Measurements from ENCODE around the gene HOXD10. TPM values are rescaled to one million over a fixed set of nuclear protein-coding genes. Genes with fewer than 3 reads are reported as not detected.

HOXD10 gene
- total and polyA plus RNA-seq, 2 experiments from 2014 or later, result 16.0 to 17.2 TPM

DNA sequence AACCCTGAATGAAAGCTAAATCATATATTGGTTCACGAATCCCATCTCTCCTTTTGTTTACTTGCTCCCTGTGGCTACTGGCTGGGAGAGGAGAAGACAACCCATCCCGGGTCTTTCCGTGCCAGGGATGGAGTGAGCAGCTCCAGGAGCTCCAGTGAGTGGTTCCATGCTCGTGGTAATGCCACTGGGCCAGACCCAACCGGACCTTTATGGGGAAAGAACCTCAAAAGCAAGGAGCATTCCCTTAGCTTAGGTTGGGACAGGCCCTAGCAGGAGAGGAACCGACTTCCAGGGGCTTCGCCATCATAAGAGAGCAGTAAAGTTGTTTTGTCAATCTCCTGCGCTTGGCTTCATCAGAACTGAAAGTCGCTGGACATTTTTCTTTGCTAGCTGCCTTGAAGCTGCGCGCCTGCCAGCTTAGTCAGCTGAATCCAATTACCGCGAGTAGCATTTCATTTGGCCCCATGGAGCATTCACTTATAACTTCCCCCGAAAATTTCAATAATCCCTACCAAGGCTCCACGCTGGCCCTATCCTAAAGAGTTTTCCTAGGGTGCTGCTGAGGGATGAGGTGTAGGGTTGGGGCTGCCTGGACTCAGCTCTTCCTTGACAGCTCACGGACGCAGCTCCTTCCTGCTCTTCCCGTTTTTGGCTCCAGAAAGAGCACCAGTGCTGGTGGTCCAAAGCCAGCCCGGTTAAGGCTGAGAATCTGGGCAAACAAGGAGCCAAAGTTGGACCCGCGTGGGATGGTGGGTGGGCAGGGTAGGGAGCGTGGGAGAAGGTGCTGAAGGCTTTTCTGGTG is 45.4 kb downstream of the HOXD10 start:
- H3K27ac ChIP-seq, result peak overlapping the region; percentile 44
- H3K9ac ChIP-seq, result peak overlapping the region; percentile 61
- H3K36me3 ChIP-seq (ENCODE audit: low read depth), result no peaks in the 10 kb centered on the region
- H3K9me2 ChIP-seq (ENCODE audit: insufficient read depth), result no peaks in the 10 kb centered on the region
- in situ Hi-C loops (cut with MboI), result no loop called here
- peak overlapping the region; percentile 92 for H3K4me2 ChIP-seq (ENCODE audit: unreplicated experiment)
- H3K4me3 ChIP-seq, result peak overlapping the region; percentile 62
- no peaks in the 10 kb centered on the region for H4K20me1 ChIP-seq (ENCODE audit: insufficient read depth)
- 0 out of 2 replicates have a peak, but pooled peaks cover 2% of the 10 kb centered on the region for H3K4me1 ChIP-seq (ENCODE audit: insufficient read depth)
- H3F3A ChIP-seq (ENCODE audit: insufficient read depth), result 0 out of 2 replicates have a peak, but pooled peaks cover 13% of the 10 kb centered on the region
- H3K9me3 ChIP-seq (ENCODE audit: low read depth), result no peaks in the 10 kb centered on the region
- no peaks in the 10 kb centered on the region for H3K79me2 ChIP-seq (ENCODE audit: insufficient read depth)
- DNase-seq, result peak; percentile 89
- TF ChIP-seq EZH2phosphoT487 (IDR thresholded peaks at IDR 0.05; ENCODE audit: insufficient read depth, low read depth), result no peak
- WGBS, 2 experiments (ENCODE audit: low coverage in 1 of 2, low lambda C conversion rate in 2 of 2, missing lambda C conversion rate in 2 of 2), result 3 to 6% methylated on average over 22 of the region's 22 CpGs
- no peaks in the 10 kb centered on the region for H3K27me3 ChIP-seq (replicated peaks; ENCODE audit: insufficient read depth)
- H2AFZ ChIP-seq, result peak overlapping the region; percentile 71

DNA sequence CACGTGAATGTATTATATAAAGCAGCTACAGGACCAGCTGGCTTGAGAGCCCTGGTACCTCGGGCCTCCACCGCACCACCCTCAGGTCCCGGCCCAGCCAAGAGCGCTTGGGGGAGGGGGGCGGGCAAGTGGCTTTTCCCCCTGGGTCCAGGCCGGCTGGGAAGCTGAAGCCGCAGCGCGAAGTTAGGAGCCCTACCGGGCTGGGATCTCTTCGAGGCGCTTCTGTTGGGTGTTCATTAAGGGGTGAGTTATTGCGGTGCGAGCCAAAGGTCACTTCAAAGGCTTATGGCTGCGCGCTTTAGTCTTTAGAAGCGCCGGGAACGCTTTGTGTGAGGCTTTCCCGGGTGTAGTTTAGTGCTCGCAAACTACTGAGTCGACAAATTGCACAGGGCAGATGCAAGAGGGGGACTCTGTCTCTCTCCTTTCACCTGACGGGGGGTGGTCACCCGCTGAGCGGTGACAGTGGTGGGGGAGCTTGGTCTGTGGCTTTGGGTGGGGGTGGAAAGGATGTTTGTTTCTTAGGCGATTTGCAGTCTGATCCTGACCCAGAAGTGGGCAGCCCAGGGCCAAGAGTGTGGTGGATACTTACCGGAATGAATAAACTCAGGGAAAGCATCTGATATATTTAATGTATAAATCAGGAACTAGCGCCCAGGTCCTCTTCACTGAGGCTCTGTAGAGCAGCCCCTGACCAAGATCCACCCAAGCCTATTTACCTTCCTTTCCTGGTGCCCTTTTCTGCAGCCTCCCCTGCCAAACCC is 46.5 kb downstream of the HOXD10 start:
- H3K4me2 ChIP-seq (ENCODE audit: unreplicated experiment), result no peak overlapping the region
- H4K20me1 ChIP-seq (ENCODE audit: insufficient read depth), result no peaks in the 10 kb centered on the region
- H3K4me1 ChIP-seq (ENCODE audit: insufficient read depth), result peaks cover 8% of the 10 kb centered on the region; the same call in 1 of the 2 replicates
- H3K36me3 ChIP-seq (ENCODE audit: low read depth), result no peaks in the 10 kb centered on the region
- H3K27ac ChIP-seq, result no peak overlapping the region
- TF ChIP-seq EZH2phosphoT487 (IDR thresholded peaks at IDR 0.05; ENCODE audit: insufficient read depth, low read depth) (no peak), EZH2 (IDR thresholded peaks at IDR 0.05; ENCODE audit: insufficient read depth, poor library complexity, severe bottlenecking) (no peak)
- in situ Hi-C loops (cut with MboI), result no loop called here
- no peaks in the 10 kb centered on the region for H3K9me3 ChIP-seq (ENCODE audit: low read depth)
- H3K9me2 ChIP-seq (ENCODE audit: insufficient read depth), result no peaks in the 10 kb centered on the region
- DNase-seq, result no peak
- H3F3A ChIP-seq (ENCODE audit: insufficient read depth), result 0 out of 2 replicates have a peak, but pooled peaks cover 13% of the 10 kb centered on the region
- WGBS, 2 experiments (ENCODE audit: low coverage in 1 of 2, low lambda C conversion rate in 2 of 2, missing lambda C conversion rate in 2 of 2), result 95 to 97% methylated on average over 25 to 29 of the region's 29 CpGs
- no peak overlapping the region for H2AFZ ChIP-seq
- H3K79me2 ChIP-seq (ENCODE audit: insufficient read depth), result no peaks in the 10 kb centered on the region
- H3K4me3 ChIP-seq, result no peak overlapping the region
- H3K9ac ChIP-seq, result no peak overlapping the region
- H3K27me3 ChIP-seq (replicated peaks; ENCODE audit: insufficient read depth), result no peaks in the 10 kb centered on the region

DNA sequence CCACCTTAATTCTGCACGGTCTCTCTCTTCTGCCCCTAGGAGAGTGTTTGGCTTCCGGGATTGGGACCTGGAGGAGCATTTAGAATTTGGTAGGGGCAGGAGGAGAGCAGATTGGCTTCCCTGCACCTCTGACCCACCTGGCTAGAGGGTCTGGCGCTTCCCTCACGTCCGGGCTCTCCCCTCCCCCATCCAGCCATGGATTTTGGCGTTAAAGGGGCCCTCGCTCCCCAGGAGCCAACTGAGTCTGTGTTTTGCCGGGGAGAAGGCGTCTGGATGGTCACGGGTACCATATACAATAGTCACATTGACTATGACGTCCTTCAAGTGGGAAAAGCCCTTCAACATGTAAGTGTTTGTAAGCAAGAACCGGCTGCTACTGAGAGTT is 47.1 kb downstream of the HOXD10 start:
- Histone ChIP-seq H3K27me3 (replicated peaks; ENCODE audit: insufficient read depth) (no peaks in the 10 kb centered on the region), H3K4me1 (ENCODE audit: insufficient read depth) (peaks cover 8% of the 10 kb centered on the region; the same call in 1 of the 2 replicates), H3K4me3 (no peak overlapping the region), H3K27ac (no peak overlapping the region), H3K9me3 (ENCODE audit: low read depth) (no peaks in the 10 kb centered on the region), H3K79me2 (ENCODE audit: insufficient read depth) (no peaks in the 10 kb centered on the region), H3K36me3 (ENCODE audit: low read depth) (no peaks in the 10 kb centered on the region), H3K4me2 (ENCODE audit: unreplicated experiment) (no peak overlapping the region), H4K20me1 (ENCODE audit: insufficient read depth) (no peaks in the 10 kb centered on the region), H3F3A (ENCODE audit: insufficient read depth) (0 out of 2 replicates have a peak, but pooled peaks cover 13% of the 10 kb centered on the region), H3K9me2 (ENCODE audit: insufficient read depth) (no peaks in the 10 kb centered on the region), H3K9ac (no peak overlapping the region), H2AFZ (no peak overlapping the region)
- TF ChIP-seq EZH2phosphoT487 (IDR thresholded peaks at IDR 0.05; ENCODE audit: insufficient read depth, low read depth) (no peak), EZH2 (IDR thresholded peaks at IDR 0.05; ENCODE audit: insufficient read depth, poor library complexity, severe bottlenecking) (no peak)
- in situ Hi-C loops (cut with MboI), result no loop called here
- no peak for DNase-seq
- 93% methylated on average over 12 of the region's 12 CpGs for WGBS, 2 experiments (ENCODE audit: low coverage in 1 of 2, low lambda C conversion rate in 2 of 2, missing lambda C conversion rate in 2 of 2)

DNA sequence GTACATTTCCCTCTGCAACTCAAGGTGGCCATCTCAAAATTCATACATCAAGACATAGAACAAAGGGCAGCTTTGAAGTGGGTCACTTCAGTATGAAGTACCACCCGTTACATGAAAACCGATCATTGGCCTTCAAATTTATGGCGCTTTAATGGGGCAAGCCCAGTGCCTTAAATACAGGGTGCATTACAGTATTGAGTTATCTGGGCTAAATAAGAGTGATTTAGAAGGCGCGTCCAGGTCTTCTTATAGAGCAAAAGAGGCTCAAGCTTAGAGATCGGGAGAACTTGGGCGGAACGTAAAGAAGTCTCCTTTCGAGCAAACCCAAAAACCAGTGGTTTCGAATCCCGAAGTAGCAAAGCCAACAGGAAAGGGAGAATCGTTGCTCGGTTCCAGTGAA is 47.6 kb downstream of the HOXD10 start:
- Histone ChIP-seq H3K9me2 (ENCODE audit: insufficient read depth) (no peaks in the 10 kb centered on the region), H3K9me3 (ENCODE audit: low read depth) (no peaks in the 10 kb centered on the region), H3K4me2 (ENCODE audit: unreplicated experiment) (no peak overlapping the region), H3K4me1 (ENCODE audit: insufficient read depth) (peaks cover 8% of the 10 kb centered on the region; the same call in 1 of the 2 replicates), H3K36me3 (ENCODE audit: low read depth) (no peaks in the 10 kb centered on the region), H4K20me1 (ENCODE audit: insufficient read depth) (no peaks in the 10 kb centered on the region), H3K27ac (no peak overlapping the region), H3K27me3 (replicated peaks; ENCODE audit: insufficient read depth) (no peaks in the 10 kb centered on the region), H3K4me3 (no peak overlapping the region), H3K79me2 (ENCODE audit: insufficient read depth) (no peaks in the 10 kb centered on the region), H3F3A (ENCODE audit: insufficient read depth) (0 out of 2 replicates have a peak, but pooled peaks cover 13% of the 10 kb centered on the region), H2AFZ (no peak overlapping the region), H3K9ac (no peak overlapping the region)
- in situ Hi-C loops (cut with MboI), result no loop called here
- WGBS, 2 experiments (ENCODE audit: low coverage in 1 of 2, low lambda C conversion rate in 2 of 2, missing lambda C conversion rate in 2 of 2), result 93 to 96% methylated on average over 13 of the region's 13 CpGs
- DNase-seq, result no peak
- no peak for TF ChIP-seq EZH2 (IDR thresholded peaks at IDR 0.05; ENCODE audit: insufficient read depth, poor library complexity, severe bottlenecking)
- TF ChIP-seq EZH2phosphoT487 (IDR thresholded peaks at IDR 0.05; ENCODE audit: insufficient read depth, low read depth), result no peak

Measured in GM23248 (cell line).